ENCODE results near the gene ISLR2. TPM values are rescaled to one million over a fixed set of nuclear protein-coding genes. Genes with fewer than 3 reads are reported as not detected.

ISLR2 gene
- total RNA-seq, 4 donors from 2014 or later = 0.66 to 1.5 (median 0.98) TPM; not detected in 1

- no peak overlapping the region for H3K4me3 ChIP-seq
- H3K4me1 ChIP-seq = peaks cover 0 to 44% (median 19%) of the 10 kb centered on the region in 4 donors
- no peak overlapping the region for H3K27ac ChIP-seq
- DNase-seq (ENCODE audit: low spot score in 2 of 2) = no peak
- no peak for TF ChIP-seq POLR2A (IDR thresholded peaks at IDR 0.05)
- no peak for TF ChIP-seq CTCF (IDR thresholded peaks at IDR 0.05)
- no peak for TF ChIP-seq EP300 (IDR thresholded peaks at IDR 0.05)
- 48 to 49% methylated on average over 27 of the region's 27 CpGs for WGBS, 2 donors
- H3K9me3 ChIP-seq = peaks cover 0 to 19% (median 0%) of the 10 kb centered on the region in 4 donors
- H3K36me3 ChIP-seq = peaks cover 0 to 8% (median 0%) of the 10 kb centered on the region in 3 donors
- peaks cover 0 to 95% of the 10 kb centered on the region in 2 donors for H3K27me3 ChIP-seq
These were observed 4.7 kb downstream of the ISLR2 start for GRCh38 chr15:74135041-74135565.

- 1 to 3% methylated on average over 24 to 26 of the region's 26 CpGs for WGBS, 2 donors
- Histone ChIP-seq H3K27ac (peak overlapping the region in 2 of 4 donors; percentile 76 to 83), H3K9me3 (peaks cover 0 to 19% (median 0%) of the 10 kb centered on the region in 4 donors), H3K4me1 (peaks cover 0 to 35% (median 17%) of the 10 kb centered on the region in 4 donors), H3K27me3 (peaks cover 0 to 81% of the 10 kb centered on the region in 2 donors), H3K4me3 (peak overlapping the region; percentile 31 to 61 (median 52)), H3K36me3 (peaks cover 0 to 8% (median 0%) of the 10 kb centered on the region in 3 donors)
- TF ChIP-seq POLR2A (IDR thresholded peaks at IDR 0.05) (no peak), EP300 (IDR thresholded peaks at IDR 0.05) (no peak), CTCF (IDR thresholded peaks at IDR 0.05) (no peak)
- DNase-seq (ENCODE audit: low spot score in 2 of 2) = no peak
These were observed 6.1 kb downstream of the ISLR2 start for GRCh38 chr15:74136540-74136813.

DNA sequence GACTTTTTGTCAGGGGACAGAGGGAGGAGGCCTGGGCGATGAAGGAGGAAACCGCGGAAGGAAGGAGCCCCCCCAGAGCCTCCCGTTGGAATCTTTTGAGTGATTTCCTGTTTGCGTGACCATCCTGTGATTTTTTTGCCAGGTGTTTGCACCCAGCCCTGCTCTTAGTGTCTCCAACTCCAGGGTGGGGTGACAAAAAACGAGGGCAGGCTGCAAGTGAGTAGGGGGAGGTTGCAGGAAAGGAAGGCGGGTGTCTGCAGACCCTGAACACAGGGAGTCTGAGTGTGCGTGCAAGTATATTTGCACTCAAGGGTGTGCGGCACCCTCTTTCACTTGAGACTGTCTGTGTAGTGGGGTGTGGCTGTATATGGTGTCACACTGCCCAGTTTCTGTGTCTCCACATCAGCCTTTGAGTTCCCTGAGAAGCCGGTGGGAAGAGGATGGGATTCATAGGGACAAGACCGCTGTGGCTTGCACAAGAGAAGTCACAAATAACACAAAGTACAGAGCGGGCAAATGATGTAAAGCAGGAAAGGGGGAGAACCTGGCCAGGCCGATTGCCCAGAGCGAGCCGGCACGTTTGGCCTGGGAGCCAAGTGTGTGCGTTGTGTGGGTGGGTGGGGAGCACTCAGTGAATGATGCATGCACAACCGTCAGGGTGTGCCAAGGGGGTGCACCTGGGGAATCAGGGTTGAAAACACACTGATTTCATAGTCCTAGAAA, 6.6 kb downstream of the ISLR2 start:
- Histone ChIP-seq H3K4me1 (peaks cover 0 to 35% (median 17%) of the 10 kb centered on the region in 4 donors), H3K4me3 (peak overlapping the region; percentile 31 to 61 (median 52)), H3K27me3 (peaks cover 0 to 76% of the 10 kb centered on the region in 2 donors), H3K9me3 (peaks cover 0 to 19% (median 0%) of the 10 kb centered on the region in 4 donors), H3K36me3 (peaks cover 0 to 8% (median 0%) of the 10 kb centered on the region in 3 donors), H3K27ac (peak overlapping the region in 2 of 4 donors; percentile 76 to 83)
- no peak for DNase-seq (ENCODE audit: low spot score in 2 of 2)
- TF ChIP-seq CTCF (IDR thresholded peaks at IDR 0.05) = no peak
- TF ChIP-seq EP300 (IDR thresholded peaks at IDR 0.05) = no peak
- TF ChIP-seq POLR2A (IDR thresholded peaks at IDR 0.05) = no peak
- 17 to 28% methylated on average over 18 of the region's 18 CpGs for whole genome bisulfite sequencing, 2 donors

- Histone ChIP-seq H3K4me1 (peaks cover 0 to 35% (median 17%) of the 10 kb centered on the region in 4 donors), H3K27ac (no peak overlapping the region), H3K9me3 (peaks cover 0 to 18% (median 0%) of the 10 kb centered on the region in 4 donors), H3K36me3 (peaks cover 0 to 8% (median 0%) of the 10 kb centered on the region in 3 donors), H3K27me3 (peaks cover 0 to 74% of the 10 kb centered on the region in 2 donors), H3K4me3 (no peak overlapping the region)
- TF ChIP-seq EP300 (IDR thresholded peaks at IDR 0.05) (no peak), CTCF (IDR thresholded peaks at IDR 0.05) (no peak), POLR2A (IDR thresholded peaks at IDR 0.05) (no peak)
- WGBS, 2 donors = 56 to 75% methylated on average over 2 of the region's 2 CpGs
- no peak for DNase-seq (ENCODE audit: low spot score in 2 of 2)
These were observed 7.1 kb downstream of the ISLR2 start for GRCh38 chr15:74137537-74137894.

GRCh38 chr15:74138642-74139041, 8.3 kb downstream of the ISLR2 start:
- Histone ChIP-seq H3K27me3 (peaks cover 0 to 65% of the 10 kb centered on the region in 2 donors), H3K4me3 (no peak overlapping the region), H3K27ac (no peak overlapping the region), H3K36me3 (peaks cover 0 to 2% (median 0%) of the 10 kb centered on the region in 3 donors), H3K9me3 (peaks cover 0 to 7% (median 0%) of the 10 kb centered on the region in 4 donors), H3K4me1 (peaks cover 0 to 35% (median 17%) of the 10 kb centered on the region in 4 donors)
- WGBS, 2 donors = 79 to 85% methylated on average over 4 of the region's 4 CpGs
- TF ChIP-seq CTCF (IDR thresholded peaks at IDR 0.05) = no peak
- TF ChIP-seq POLR2A (IDR thresholded peaks at IDR 0.05) = no peak
- no peak for TF ChIP-seq EP300 (IDR thresholded peaks at IDR 0.05)
- no peak for DNase-seq (ENCODE audit: low spot score in 2 of 2)
